Measurements from ENCODE around the gene BEX1. TPM values are rescaled to one million over a fixed set of nuclear protein-coding genes. Genes with fewer than 3 reads are reported as not detected.
"Not testable (repeated sequence)": the region's sequence is repeated elsewhere in the genome, so short reads cannot be mapped to it uniquely, and the experiment has no call there.

Gene BEX1
- total RNA-seq, result 1 to 10 TPM in 2 of 6 donors, under 1 TPM in 1, not detected in 3; 0.34 to 2.1 (median 1.4) TPM

DNA sequence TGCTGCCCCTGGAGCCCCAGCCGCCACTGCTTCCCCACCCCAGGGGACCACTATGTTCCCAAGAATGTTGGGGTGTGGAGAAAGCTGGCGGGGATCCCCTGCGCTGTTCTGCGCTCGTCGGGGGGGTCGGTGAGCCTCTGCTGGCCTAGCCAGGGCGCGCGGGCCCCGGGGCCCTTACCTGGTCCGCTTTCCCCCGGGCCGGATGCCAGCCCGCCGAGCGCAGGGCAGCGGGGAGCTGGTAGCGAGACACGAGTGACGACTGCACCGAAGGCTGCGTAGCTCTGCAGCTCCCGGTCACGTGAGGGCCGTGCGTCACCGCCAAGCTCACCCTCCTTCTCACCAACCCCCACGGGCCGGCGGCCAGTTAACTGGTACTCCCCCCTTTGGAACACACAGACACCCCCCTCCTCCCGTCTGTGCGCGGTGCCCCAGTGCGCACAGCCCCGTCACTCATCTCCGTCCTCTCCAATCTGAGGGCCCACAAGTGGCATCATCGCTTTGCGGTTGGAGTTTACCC is at the start of gene BEX1:
Gene BEX1 (minus strand): TSS at position 254 of the 517 bp plus-strand sequence. CDS start 897 bp downstream, outside the sequence.
- no peak for TF ChIP-seq EP300 (IDR thresholded peaks at IDR 0.05)
- TF ChIP-seq, protein P1, sequence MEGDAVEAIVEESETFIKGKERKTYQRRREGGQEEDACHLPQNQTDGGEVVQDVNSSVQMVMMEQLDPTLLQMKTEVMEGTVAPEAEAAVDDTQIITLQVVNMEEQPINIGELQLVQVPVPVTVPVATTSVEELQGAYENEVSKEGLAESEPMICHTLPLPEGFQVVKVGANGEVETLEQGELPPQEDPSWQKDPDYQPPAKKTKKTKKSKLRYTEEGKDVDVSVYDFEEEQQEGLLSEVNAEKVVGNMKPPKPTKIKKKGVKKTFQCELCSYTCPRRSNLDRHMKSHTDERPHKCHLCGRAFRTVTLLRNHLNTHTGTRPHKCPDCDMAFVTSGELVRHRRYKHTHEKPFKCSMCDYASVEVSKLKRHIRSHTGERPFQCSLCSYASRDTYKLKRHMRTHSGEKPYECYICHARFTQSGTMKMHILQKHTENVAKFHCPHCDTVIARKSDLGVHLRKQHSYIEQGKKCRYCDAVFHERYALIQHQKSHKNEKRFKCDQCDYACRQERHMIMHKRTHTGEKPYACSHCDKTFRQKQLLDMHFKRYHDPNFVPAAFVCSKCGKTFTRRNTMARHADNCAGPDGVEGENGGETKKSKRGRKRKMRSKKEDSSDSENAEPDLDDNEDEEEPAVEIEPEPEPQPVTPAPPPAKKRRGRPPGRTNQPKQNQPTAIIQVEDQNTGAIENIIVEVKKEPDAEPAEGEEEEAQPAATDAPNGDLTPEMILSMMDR (IDR thresholded peaks at IDR 0.05), result no peak
- no peak for TF ChIP-seq POLR2A (IDR thresholded peaks at IDR 0.05)
- no peak for TF ChIP-seq POLR2AphosphoS5 (IDR thresholded peaks at IDR 0.05)
- Histone ChIP-seq H3K4me3 (peak within 1 kb of the TSS in 3 of 4 donors; percentile 30 to 49 (median 32)), H3K27ac (no peak within 1 kb of the TSS), H3K27me3 (no peaks in the 10 kb centered on the region), H3K4me1 (peaks cover 0 to 8% (median 0%) of the 10 kb centered on the region in 4 donors), H3K36me3 (no peaks in the 10 kb centered on the region), H3K9me3 (no peaks in the 10 kb centered on the region)
- ATAC-seq (ENCODE audit: low FRiP score in 2 of 2) (peak in 1 of 2 donors; percentile 55), DNase-seq (peak in 1 of 2 donors; percentile 77)
- 0 to 24% methylated on average over 2 to 36 of the region's 39 CpGs for WGBS, 2 donors

DNA sequence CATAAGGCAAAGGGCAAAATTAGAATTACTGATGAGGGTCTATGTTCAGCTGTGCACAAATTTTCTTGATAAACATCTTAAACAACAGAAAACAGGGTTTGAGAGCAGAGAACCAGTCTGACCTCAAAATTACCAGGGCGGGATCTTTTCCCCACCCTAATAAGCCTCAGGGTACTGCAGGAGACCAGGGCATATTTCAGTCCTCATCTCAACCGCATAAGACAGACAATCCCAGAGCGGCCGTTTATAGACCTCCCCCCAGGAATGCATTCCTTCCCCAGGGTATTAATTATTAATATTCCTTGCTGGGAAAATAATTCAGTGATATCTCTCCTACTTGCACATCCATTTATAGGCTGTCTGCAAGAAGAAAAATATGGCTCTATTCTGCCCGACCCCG is 45.5 kb upstream of the BEX1 start:
- H3K4me1 ChIP-seq; DNase-seq; H3K27me3 ChIP-seq; H3K4me3 ChIP-seq; H3K27ac ChIP-seq; H3K36me3 ChIP-seq; ATAC-seq (ENCODE audit: low FRiP score in 2 of 2): not testable (repeated sequence)
- 87 to 91% methylated on average over 5 to 6 of the region's 6 CpGs for WGBS, 2 donors
- peaks cover 0 to 17% (median 0%) of the 10 kb centered on the region in 4 donors for H3K9me3 ChIP-seq

DNA sequence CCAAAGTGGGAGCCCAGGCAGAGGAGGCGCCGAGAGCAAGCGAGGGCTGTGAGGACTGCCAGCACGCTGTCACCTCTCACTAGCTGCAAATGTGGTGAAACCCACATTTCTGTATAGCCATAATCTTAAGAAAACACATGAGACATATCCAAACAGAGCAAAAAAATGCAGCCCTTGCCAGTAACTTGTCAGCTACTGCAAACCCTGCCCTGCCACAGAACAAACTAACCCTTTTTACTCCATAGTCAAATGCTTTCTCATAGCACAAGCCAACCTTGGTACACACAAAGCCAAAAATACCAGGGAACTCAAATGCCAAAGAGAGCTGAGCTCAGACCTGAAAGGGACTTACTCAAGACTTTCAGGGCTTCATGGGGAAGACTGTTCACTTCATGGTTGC is 43.9 kb upstream of the BEX1 start:
- no peak for DNase-seq
- H3K27me3 ChIP-seq, result no peaks in the 10 kb centered on the region
- WGBS, 2 donors, result 96% methylated on average over 4 of the region's 4 CpGs; no CpG with 5 or more reads in 1 of the 2 donors

DNA sequence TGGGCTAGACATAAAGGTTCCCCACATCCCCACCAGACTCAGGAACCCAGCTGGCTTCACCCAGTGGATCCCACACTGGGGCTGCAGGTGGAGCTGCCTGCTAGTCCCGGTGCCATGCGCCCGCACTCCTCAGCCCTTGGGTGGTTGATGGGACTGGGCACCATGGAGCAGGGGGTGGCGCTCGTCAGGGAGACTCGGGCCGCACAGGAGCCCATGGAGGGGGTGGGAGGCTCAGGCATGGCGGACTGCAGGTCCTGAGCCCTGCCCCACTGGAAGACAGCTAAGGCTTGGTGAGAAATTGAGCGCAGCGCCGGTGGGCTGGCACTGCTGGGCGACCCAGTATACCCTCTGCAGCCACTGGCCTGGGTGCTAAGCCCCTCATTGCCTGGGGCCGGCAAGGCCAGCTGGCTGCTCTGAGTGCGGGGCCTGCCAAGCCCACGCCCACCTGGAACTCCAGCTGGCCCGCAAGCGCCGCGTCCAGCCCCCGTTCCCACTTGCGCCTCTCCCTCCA is 43.3 kb upstream of the BEX1 start:
- whole genome bisulfite sequencing, 2 donors, result 93% methylated on average over 21 of the region's 21 CpGs; no CpG with 5 or more reads in 1 of the 2 donors
- peaks cover 0 to 17% (median 0%) of the 10 kb centered on the region in 4 donors for H3K9me3 ChIP-seq
- not testable (repeated sequence) for H3K4me1 ChIP-seq; DNase-seq; H3K27me3 ChIP-seq; H3K36me3 ChIP-seq; ATAC-seq (ENCODE audit: low FRiP score in 2 of 2); H3K27ac ChIP-seq; H3K4me3 ChIP-seq

More for the DNA sequence above, 43.9 kb upstream of the BEX1 start:
- H3K9me3 ChIP-seq, result peaks cover 0 to 17% (median 0%) of the 10 kb centered on the region in 4 donors
- no peak for ATAC-seq (ENCODE audit: low FRiP score in 2 of 2)
- H3K4me1 ChIP-seq, result no peaks in the 10 kb centered on the region
- H3K36me3 ChIP-seq, result no peaks in the 10 kb centered on the region
- no peak overlapping the region for H3K4me3 ChIP-seq
- H3K27ac ChIP-seq, result no peak overlapping the region
- TF ChIP-seq EP300 (IDR thresholded peaks at IDR 0.05), result no peak
- no peak for TF ChIP-seq POLR2A (IDR thresholded peaks at IDR 0.05)
- TF ChIP-seq POLR2AphosphoS5 (IDR thresholded peaks at IDR 0.05), result no peak
- TF ChIP-seq, protein P1 (IDR thresholded peaks at IDR 0.05), result no peak

DNA sequence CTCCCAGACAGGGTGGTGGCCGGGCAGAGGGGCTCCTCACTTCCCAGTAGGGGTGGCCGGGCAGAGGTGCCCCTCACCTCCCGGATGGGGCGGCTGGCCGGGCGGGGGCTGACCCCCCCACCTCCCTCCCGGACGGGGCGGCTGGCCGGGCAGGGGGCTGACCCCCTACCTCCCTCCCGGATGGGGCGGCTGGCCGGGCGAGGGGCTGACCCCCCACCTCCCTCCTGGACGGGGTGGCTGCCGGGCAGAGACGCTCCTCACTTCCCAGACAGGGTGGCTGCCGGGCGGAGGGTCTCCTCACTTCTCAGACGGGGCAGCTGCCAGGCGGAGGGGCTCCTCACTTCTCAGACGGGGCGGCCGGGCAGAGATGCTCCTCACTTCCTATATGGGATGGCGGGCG is 40.4 kb upstream of the BEX1 start:
- H3K27ac ChIP-seq; H3K36me3 ChIP-seq; H3K4me3 ChIP-seq; H3K4me1 ChIP-seq; H3K27me3 ChIP-seq; DNase-seq; ATAC-seq (ENCODE audit: low FRiP score in 2 of 2): not testable (repeated sequence)
- WGBS, 2 donors, result 80 to 94% methylated on average over 1 to 25 of the region's 26 CpGs
- peaks cover 0 to 12% (median 0%) of the 10 kb centered on the region in 4 donors for H3K9me3 ChIP-seq

DNA sequence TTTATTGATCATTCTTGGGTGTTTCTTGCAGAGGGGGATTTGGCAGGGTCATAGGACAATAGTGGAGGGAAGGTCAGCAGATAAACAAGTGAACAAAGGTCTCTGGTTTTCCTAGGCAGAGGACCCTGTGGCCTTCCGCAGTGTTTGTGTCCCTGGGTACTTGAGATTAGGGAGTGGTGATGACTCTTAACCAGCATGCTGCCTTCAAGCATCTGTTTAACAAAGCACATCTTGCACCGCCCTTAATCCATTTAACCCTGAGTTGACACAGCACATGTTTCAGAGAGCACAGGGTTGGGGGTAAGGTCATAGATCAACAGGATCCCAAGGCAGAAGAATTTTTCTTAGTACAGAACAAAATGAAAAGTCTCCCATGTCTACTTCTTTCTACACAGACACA is 39.9 kb upstream of the BEX1 start:
- WGBS, 2 donors, result no CpG with 5 or more reads among the region's 2 CpGs
- not testable (repeated sequence) for ATAC-seq (ENCODE audit: low FRiP score in 2 of 2)

More for the DNA sequence above, 39.9 kb upstream of the BEX1 start:
- not testable (repeated sequence) for DNase-seq, H3K27me3 ChIP-seq, H3K27ac ChIP-seq, H3K9me3 ChIP-seq, H3K4me3 ChIP-seq, H3K4me1 ChIP-seq, H3K36me3 ChIP-seq

Measured in upper lobe of left lung (tissue), 6 donors.